LNCaP clone FGC (cell line): ENCODE data around the gene GPC5.

Experiments used
- DNase-seq: peaks from one replicate; pipeline ENCODE4 v3.0.0-alpha.2; 2011; ENCODE audit warnings: low read depth
- H3K4me3 ChIP-seq: 2 replicates; pipeline ENCODE4 v1.5.1; 2011; ENCODE audit warnings: mild to moderate bottlenecking, low read depth, low read length, control low read depth
- TF ChIP-seq, protein P1 (sequence below): IDR thresholded peaks from 2 replicates; pipeline ENCODE4 v1.5.1; 2012; ENCODE audit warnings: mild to moderate bottlenecking; ENCODE audit not compliant: control insufficient read depth, insufficient read depth; ENCODE audit errors: extremely low read depth

Gene GPC5

GRCh38 chr13:91369441-91369831, 29.0 kb upstream of the GPC5 start:
- no peak for DNase-seq
- no peak overlapping the region for H3K4me3 ChIP-seq
- TF ChIP-seq, protein P1, sequence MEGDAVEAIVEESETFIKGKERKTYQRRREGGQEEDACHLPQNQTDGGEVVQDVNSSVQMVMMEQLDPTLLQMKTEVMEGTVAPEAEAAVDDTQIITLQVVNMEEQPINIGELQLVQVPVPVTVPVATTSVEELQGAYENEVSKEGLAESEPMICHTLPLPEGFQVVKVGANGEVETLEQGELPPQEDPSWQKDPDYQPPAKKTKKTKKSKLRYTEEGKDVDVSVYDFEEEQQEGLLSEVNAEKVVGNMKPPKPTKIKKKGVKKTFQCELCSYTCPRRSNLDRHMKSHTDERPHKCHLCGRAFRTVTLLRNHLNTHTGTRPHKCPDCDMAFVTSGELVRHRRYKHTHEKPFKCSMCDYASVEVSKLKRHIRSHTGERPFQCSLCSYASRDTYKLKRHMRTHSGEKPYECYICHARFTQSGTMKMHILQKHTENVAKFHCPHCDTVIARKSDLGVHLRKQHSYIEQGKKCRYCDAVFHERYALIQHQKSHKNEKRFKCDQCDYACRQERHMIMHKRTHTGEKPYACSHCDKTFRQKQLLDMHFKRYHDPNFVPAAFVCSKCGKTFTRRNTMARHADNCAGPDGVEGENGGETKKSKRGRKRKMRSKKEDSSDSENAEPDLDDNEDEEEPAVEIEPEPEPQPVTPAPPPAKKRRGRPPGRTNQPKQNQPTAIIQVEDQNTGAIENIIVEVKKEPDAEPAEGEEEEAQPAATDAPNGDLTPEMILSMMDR, result no peak

DNA sequence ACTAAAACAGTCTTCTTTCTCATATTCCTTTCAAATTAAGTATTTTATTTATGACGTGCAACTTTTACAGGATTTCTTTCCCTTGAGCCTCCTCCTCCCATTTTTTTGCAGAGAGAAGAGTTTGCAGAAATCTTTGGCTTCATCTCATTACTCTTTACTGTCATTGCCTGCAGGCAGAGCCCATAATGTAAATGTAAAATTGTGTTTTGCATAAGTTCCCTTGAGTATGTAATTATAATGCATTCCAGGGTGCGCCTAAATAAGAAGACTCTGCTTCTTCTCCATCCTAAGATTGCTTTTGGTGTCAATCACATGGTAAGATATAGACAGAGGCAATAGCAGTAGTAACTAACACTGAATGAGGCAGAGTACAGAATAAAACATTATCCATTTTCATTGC, 27.9 kb upstream of the GPC5 start:
- no peak overlapping the region for H3K4me3 ChIP-seq
- TF ChIP-seq, protein P1, result no peak
- DNase-seq, result no peak

GRCh38 chr13:91372911-91373310, 25.5 kb upstream of the GPC5 start:
- TF ChIP-seq, protein P1, result no peak
- no peak overlapping the region for H3K4me3 ChIP-seq
- DNase-seq, result no peak

GRCh38 chr13:91375116-91375729, 23.2 kb upstream of the GPC5 start:
- TF ChIP-seq, protein P1, result peak; percentile 54
- no peak overlapping the region for H3K4me3 ChIP-seq
- no peak for DNase-seq

- DNase-seq, result no peak
- no peak overlapping the region for H3K4me3 ChIP-seq
Observed at GRCh38 chr13:91381371-91381770, 17.1 kb upstream of the GPC5 start.

GRCh38 chr13:91383836-91384235, 14.6 kb upstream of the GPC5 start:
- no peak for DNase-seq
- no peak overlapping the region for H3K4me3 ChIP-seq
- TF ChIP-seq, protein P1, result no peak

More at GRCh38 chr13:91381371-91381770, 17.1 kb upstream of the GPC5 start:
- TF ChIP-seq, protein P1, result peak; percentile 67

DNA sequence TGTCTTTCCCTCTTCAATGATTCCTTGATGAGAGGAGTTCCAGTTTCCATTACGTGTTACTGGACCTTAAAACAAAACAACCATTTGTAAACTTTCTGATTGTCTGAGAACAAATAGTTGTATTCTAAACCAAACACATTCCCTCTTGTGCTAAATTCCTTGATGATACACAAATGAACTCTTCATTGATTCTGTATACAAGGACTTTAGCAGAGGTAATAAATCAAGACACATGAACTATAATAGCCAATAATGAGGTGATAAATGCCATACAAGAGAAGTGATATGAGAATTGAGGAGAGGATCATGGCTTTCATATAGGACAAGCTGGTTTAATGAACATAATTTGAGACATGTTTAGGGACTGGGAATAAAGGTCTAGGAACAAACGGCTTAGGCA, 13.5 kb upstream of the GPC5 start:
- TF ChIP-seq, protein P1, result no peak
- no peak for DNase-seq
- no peak overlapping the region for H3K4me3 ChIP-seq
